Lower lobe of right lung (tissue), 2 donors: ENCODE measurements around the gene GALNT17. TPM values are rescaled to one million over a fixed set of nuclear protein-coding genes. Genes with fewer than 3 reads are reported as not detected.

Experiments used
- ATAC-seq, 2 donors: fragments of 200-7000 bp; cut with Tn5 transposase; one replicate each; pipeline ENCODE4 v1.9.1; 2020 to 2022; ENCODE audit warnings: mild to moderate bottlenecking in 2 of 2, moderate library complexity in 2 of 2
- DNase-seq: peaks from one replicate; pipeline ENCODE4 v3.0.0-alpha.2; 2020
- H3K27ac ChIP-seq: fragments of 200-600 bp; one replicate; pipeline ENCODE4 v1.8.0; 2022
- H3K27me3 ChIP-seq: fragments of 200-600 bp; one replicate; pipeline ENCODE4 v1.8.0; 2022; ENCODE audit warnings: low read depth
- H3K36me3 ChIP-seq: fragments of 200-600 bp; one replicate; pipeline ENCODE4 v1.8.0; 2022; ENCODE audit warnings: mild to moderate bottlenecking
- H3K4me1 ChIP-seq: fragments of 200-600 bp; one replicate; pipeline ENCODE4 v1.8.0; 2022
- H3K4me3 ChIP-seq: fragments of 200-600 bp; one replicate; pipeline ENCODE4 v1.8.0; 2022; ENCODE audit warnings: mild to moderate bottlenecking
- H3K9me3 ChIP-seq: fragments of 200-600 bp; one replicate; pipeline ENCODE4 v1.8.0; 2022
- intact Hi-C: fragments of 100-400 bp; cut with DNase I; formaldehyde crosslinking; loops from one replicate; pipeline ENCODE4 v1.11.0; 2022
- total RNA-seq: library from RNA; stranded (reverse); fragmentation: NEBNext Ultra II Directional; extraction: Animal tissue kit (Norgen Biotek cat#: 25700); gene quantifications from one replicate; pipeline ENCODE4 v1.2.1, GENCODE V29; 2021
- TF ChIP-seq, protein P1 (sequence below): fragments of 200-600 bp; IDR thresholded peaks from one replicate; pipeline ENCODE4 v1.8.0; 2022; ENCODE audit warnings: antibody characterized with exemption, mild to moderate bottlenecking
- donor health status: DM: no; HTN: yes; CAD: no; lungs with severe emphysema.

GALNT17 gene
- total RNA-seq, 1 donor from 2014 or later = 6.6 TPM

DNA sequence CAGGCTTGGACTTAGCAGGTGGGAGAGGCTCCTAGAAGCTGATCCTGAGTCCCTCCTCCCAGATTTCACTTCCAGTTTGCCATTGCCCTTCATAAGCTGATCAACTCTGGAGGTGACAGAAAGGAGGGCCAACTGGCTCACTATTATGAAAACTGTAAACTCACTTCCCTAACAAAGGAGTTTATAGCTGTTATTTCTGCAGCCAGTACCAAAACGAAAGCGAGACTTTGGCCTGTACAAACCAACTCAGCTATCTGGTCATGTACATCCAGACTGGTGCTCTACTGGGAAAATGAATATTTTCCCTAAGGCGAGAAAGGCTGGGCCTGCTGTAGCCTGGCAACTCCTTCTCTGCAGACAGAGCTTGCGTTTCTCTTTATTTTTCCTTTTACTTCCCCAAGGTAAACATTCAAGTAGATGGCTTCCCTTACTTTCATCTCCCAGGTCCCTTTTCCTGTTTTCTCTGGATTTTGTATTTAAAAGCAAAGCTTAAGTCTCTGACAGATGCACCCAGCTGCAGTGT, 54.7 kb downstream of the GALNT17 start:
- H3K4me3 ChIP-seq = no peak overlapping the region
- H3K27ac ChIP-seq = no peak overlapping the region
- intact Hi-C loops = no loop called here
- ATAC-seq (no peak), DNase-seq (no peak)
- TF ChIP-seq, protein P1, sequence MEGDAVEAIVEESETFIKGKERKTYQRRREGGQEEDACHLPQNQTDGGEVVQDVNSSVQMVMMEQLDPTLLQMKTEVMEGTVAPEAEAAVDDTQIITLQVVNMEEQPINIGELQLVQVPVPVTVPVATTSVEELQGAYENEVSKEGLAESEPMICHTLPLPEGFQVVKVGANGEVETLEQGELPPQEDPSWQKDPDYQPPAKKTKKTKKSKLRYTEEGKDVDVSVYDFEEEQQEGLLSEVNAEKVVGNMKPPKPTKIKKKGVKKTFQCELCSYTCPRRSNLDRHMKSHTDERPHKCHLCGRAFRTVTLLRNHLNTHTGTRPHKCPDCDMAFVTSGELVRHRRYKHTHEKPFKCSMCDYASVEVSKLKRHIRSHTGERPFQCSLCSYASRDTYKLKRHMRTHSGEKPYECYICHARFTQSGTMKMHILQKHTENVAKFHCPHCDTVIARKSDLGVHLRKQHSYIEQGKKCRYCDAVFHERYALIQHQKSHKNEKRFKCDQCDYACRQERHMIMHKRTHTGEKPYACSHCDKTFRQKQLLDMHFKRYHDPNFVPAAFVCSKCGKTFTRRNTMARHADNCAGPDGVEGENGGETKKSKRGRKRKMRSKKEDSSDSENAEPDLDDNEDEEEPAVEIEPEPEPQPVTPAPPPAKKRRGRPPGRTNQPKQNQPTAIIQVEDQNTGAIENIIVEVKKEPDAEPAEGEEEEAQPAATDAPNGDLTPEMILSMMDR = no peak
- H3K36me3 ChIP-seq = no peaks in the 10 kb centered on the region
- H3K4me1 ChIP-seq = no peaks in the 10 kb centered on the region
- peaks cover 9% of the 10 kb centered on the region for H3K9me3 ChIP-seq
- H3K27me3 ChIP-seq = no peaks in the 10 kb centered on the region

DNA sequence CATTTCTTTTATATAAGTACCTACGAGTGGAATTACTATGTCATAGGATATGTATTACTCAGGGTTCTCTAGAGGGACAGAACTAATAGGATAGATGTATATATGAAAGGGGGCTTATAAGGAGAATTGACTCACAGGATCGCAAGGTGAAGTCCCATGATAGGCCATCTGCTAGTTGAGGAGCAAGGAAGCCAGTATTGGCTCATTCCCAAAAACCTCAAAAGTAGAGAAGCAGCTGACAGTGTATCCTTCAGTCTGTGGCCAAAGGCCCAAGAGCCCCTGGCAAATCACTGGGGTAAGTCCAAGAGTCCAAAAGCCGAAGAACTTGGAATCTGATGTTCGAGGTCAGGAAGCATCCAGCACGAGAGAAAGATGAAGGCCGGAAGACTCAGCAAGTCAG, 59.8 kb downstream of the GALNT17 start:
- Histone ChIP-seq H3K4me3 (no peak overlapping the region), H3K9me3 (peaks cover 9% of the 10 kb centered on the region), H3K4me1 (no peaks in the 10 kb centered on the region), H3K36me3 (no peaks in the 10 kb centered on the region), H3K27ac (no peak overlapping the region), H3K27me3 (no peaks in the 10 kb centered on the region)
- TF ChIP-seq, protein P1 = no peak
- ATAC-seq = no peak
- intact Hi-C loops = no loop called here
- DNase-seq = no peak

DNA sequence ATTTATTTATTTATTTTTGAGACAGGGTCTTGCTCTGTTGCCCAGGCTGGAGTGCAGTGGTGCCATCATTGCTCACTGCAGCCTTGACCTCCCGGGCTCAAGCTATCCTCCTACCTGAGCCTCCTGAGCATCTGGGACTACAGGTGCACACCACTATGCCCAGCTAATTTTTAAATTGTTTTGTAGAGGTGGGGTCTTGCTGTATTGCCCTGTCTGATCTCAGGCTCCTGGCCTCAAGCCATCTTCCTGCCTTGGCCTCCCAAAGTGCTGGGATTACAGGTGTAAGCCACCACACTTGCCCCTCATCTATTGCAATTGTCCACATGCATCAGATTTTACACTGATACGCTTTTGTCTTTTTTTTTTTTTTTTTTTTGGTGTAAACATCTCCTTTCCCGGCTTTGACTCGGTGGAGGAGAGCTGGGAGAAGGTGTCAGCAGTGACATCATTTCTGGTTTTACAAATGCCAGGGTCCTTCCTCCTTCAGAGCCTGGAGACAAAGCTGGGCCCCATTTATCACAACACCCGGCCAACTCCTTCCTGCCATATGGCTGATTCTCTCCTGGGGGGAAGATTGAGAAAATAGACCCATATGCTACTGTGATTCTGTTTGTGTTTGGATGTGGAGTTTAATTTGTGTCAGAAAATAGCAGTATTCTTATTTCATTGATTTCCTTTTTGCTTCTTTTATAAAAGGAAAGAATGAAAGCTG, 61.3 kb downstream of the GALNT17 start:
- intact Hi-C loops = no loop called here
- ATAC-seq (no peak), DNase-seq (no peak)
- Histone ChIP-seq H3K9me3 (peaks cover 9% of the 10 kb centered on the region), H3K27ac (no peak overlapping the region), H3K4me3 (no peak overlapping the region), H3K27me3 (no peaks in the 10 kb centered on the region), H3K4me1 (no peaks in the 10 kb centered on the region), H3K36me3 (no peaks in the 10 kb centered on the region)
- TF ChIP-seq, protein P1 = no peak

DNA sequence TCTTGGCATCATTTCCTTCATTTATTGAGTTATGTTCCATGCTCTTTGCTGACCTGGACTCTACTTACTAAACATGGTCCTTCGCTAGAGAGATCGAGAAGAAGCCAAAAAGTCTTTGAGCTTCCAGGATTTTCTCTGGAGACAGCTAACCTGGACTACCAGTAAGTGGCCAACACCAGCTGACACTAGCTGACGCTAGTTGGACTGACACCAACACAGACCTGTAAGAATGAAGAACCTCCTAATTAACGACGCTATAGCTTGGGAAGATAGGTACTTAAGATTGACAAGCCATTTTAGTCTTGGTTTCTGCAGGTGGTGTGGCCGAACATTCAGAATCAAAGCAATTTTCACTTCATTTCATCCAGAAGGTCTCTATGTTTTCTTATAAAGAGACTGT, 66.4 kb downstream of the GALNT17 start:
- H3K27me3 ChIP-seq = no peaks in the 10 kb centered on the region
- TF ChIP-seq, protein P1 = no peak
- ATAC-seq (no peak), DNase-seq (no peak)
- H3K9me3 ChIP-seq = peaks cover under 1% of the 10 kb centered on the region
- H3K4me1 ChIP-seq = no peaks in the 10 kb centered on the region
- intact Hi-C loops = no loop called here
- no peaks in the 10 kb centered on the region for H3K36me3 ChIP-seq
- no peak overlapping the region for H3K27ac ChIP-seq
- H3K4me3 ChIP-seq = no peak overlapping the region

DNA sequence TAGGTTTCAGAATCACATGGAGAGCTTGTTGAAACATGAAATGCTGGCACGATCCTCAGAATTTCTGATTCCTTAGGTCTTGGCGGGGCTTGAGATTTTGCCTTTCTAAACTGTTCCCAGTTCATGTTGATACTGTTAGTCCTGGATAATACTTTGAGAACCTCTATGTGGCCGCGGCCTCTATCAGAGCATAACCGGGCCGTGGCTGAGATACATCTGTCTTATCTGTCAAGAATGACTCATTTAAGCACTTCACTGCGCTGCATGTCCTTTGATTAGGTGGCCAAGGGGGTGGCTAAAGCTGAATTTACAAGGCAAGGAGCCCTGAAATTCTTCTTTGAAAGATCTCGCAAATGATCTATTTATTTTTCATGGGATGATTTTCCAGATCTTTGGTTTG, 66.9 kb downstream of the GALNT17 start:
- Histone ChIP-seq H3K27me3 (no peaks in the 10 kb centered on the region), H3K27ac (no peak overlapping the region), H3K4me3 (no peak overlapping the region), H3K4me1 (no peaks in the 10 kb centered on the region), H3K9me3 (peaks cover 6% of the 10 kb centered on the region), H3K36me3 (no peaks in the 10 kb centered on the region)
- intact Hi-C loops = no loop called here
- ATAC-seq = peak in 1 of 2 donors; percentile 38
- no peak for DNase-seq
- TF ChIP-seq, protein P1 = no peak
